Measurements from ENCODE around the gene KLHL36. TPM values are rescaled to one million over a fixed set of nuclear protein-coding genes. Genes with fewer than 3 reads are reported as not detected.

Gene KLHL36
- 10 to 100 TPM; 43.4 to 70.7 (median 67.2) TPM for total RNA-seq

DNA sequence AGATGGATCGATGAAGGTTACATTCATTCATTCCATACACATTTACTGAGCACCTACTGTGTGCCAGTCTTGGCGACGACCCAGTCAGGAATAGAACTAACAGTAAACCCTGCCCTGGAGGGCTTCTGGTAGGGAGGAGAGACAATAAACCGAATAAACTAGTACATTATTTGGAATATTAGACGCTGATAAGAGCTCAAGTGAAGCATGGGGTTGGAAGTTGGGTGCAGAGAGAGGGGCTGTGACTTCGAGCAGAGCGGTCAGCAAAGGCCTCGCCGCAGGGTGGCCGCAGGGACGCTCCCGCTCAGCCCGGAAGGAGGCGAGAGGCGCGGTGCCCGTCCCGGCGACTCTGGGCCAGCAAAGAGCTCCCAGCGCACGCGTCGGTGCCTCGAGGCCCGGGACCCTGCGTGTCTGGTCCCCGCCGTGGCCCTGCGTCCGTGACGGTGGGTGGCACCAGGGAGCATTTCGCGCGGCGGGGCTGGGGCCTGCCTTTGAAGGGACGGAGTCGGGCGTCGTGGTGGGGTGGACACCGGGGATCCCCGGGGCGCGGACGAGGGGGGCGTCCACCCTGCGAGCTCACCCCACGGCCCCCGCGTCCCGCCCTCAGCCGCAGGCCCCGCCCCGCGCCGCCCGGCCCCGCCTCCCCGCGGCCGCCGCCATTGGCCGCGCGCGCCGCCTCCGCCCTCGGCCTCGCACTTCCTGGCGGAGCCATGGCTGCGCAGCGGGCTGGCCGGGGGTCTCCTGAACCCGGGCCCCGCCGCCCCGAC lies at the start of gene KLHL36:
TSS of gene KLHL36 (plus strand) at position 684 of the 767 bp plus-strand sequence. CDS start 2,357 bp downstream, outside the sequence.
- H3K4me1 ChIP-seq: peaks cover 34% of the 10 kb centered on the region
- TF ChIP-seq POLR2A (IDR thresholded peaks at IDR 0.05) (peak in 1 of 2 donors; percentile 37), EP300 (IDR thresholded peaks at IDR 0.05) (no peak), POLR2AphosphoS5 (IDR thresholded peaks at IDR 0.05) (no peak)
- TF ChIP-seq, protein P1, sequence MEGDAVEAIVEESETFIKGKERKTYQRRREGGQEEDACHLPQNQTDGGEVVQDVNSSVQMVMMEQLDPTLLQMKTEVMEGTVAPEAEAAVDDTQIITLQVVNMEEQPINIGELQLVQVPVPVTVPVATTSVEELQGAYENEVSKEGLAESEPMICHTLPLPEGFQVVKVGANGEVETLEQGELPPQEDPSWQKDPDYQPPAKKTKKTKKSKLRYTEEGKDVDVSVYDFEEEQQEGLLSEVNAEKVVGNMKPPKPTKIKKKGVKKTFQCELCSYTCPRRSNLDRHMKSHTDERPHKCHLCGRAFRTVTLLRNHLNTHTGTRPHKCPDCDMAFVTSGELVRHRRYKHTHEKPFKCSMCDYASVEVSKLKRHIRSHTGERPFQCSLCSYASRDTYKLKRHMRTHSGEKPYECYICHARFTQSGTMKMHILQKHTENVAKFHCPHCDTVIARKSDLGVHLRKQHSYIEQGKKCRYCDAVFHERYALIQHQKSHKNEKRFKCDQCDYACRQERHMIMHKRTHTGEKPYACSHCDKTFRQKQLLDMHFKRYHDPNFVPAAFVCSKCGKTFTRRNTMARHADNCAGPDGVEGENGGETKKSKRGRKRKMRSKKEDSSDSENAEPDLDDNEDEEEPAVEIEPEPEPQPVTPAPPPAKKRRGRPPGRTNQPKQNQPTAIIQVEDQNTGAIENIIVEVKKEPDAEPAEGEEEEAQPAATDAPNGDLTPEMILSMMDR (IDR thresholded peaks at IDR 0.05): no peak
- WGBS: 11% methylated on average over 32 of the region's 77 CpGs
- peaks cover 15% of the 10 kb centered on the region for H3K36me3 ChIP-seq
- H3K27ac ChIP-seq: peak within 1 kb of the TSS; percentile 92
- peak within 1 kb of the TSS; percentile 94 for H3K4me3 ChIP-seq
- DNase-seq (ENCODE audit: low spot score in 2 of 2): peak in 1 of 2 donors; percentile 84
- no peaks in the 10 kb centered on the region for H3K27me3 ChIP-seq
- H3K9me3 ChIP-seq: no peaks in the 10 kb centered on the region

DNA sequence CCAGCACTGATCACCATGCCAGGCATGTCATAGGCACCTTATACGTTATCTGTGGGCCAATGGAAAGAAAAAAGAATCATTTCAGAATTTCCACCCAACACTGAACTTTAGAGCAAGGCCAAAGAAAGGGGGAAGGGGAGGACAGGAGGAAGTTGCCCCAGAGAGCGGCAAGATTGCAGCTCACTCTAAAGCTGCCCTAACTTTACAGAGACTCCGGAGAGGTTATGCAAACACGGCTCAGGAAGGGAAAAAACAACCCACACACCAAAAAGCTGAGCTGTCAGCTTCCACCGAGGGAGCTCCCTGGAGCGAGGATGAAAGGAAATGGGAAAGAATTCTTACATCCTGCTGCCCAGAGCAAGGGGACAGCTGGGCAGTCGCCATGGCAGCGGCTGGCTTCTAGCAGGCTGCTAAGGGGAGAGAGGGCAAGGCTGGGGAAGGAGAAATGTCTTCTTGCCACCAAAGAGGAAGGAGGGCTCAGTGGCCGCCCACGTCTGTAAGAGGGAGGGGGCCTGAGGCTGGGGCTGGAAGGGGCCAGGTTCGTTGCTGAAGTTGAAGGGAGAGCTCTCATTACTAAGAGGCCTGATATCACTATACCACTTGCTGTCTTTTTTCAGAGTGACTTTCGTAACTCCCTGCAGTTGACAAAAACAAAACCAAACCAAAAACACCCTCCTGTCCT lies 48.6 kb upstream of the KLHL36 start:
- no peak overlapping the region for H3K4me3 ChIP-seq

DNA sequence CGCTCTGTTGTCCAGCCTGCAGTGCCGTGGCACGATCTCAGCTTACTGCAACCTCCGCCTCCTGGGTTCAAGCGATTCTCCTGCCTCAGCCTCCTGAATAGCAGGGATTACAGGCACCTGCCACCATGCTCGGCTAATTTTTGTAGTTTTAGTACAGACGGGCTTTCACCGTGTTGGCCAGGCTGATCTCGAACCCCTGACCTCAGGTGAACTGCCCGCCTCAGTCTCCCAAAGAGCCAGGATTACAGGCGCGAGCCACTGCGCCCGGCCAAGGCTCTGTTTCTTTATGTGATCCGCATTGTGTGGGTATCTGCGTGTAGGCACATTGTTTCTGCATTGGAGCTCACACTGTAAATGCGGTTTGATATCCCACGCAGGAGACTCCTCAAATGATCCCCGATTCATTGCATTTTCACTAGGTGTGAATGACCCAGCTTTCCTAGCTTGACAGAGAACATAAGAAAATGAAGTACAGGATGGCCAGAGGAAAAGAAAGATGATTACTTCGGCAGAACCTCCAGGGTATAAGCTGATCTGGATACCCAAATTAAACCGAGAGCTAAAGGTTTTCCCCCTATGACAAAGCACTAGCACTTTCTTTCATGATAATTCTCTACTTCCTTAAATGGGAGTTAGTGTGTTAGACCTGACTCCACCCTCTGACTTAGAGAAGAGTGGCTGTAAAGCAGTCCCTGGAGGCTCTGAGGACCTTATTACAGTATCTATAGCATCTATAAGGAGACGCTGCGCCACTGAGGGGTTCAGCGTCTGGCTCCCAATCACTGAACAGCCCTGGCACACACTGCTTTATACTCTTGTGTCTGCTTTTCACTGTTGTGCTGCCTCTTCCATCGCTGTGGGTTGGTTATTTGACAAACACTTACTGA lies 47.7 kb upstream of the KLHL36 start:
- no peak for DNase-seq (ENCODE audit: low spot score in 2 of 2)
- 83% methylated on average over 25 of the region's 25 CpGs for WGBS
- H3K36me3 ChIP-seq: no peaks in the 10 kb centered on the region
- peaks cover 63% of the 10 kb centered on the region for H3K4me1 ChIP-seq
- peak overlapping the region; percentile 78 for H3K27ac ChIP-seq
- H3K27me3 ChIP-seq: no peaks in the 10 kb centered on the region
- no peaks in the 10 kb centered on the region for H3K9me3 ChIP-seq
- H3K4me3 ChIP-seq: no peak overlapping the region
- TF ChIP-seq EP300 (IDR thresholded peaks at IDR 0.05) (no peak), POLR2A (IDR thresholded peaks at IDR 0.05) (no peak), POLR2AphosphoS5 (IDR thresholded peaks at IDR 0.05) (no peak)
- TF ChIP-seq, protein P1 (IDR thresholded peaks at IDR 0.05): no peak

More for the DNA sequence above, 48.6 kb upstream of the KLHL36 start:
- no peaks in the 10 kb centered on the region for H3K27me3 ChIP-seq
- peak overlapping the region; percentile 78 for H3K27ac ChIP-seq
- TF ChIP-seq, protein P1 (IDR thresholded peaks at IDR 0.05): no peak
- TF ChIP-seq POLR2AphosphoS5 (IDR thresholded peaks at IDR 0.05): peak in 1 of 3 donors; percentile 29
- TF ChIP-seq POLR2A (IDR thresholded peaks at IDR 0.05): peak in 1 of 2 donors; percentile 14
- TF ChIP-seq EP300 (IDR thresholded peaks at IDR 0.05): no peak
- no peak for DNase-seq (ENCODE audit: low spot score in 2 of 2)
- peaks cover 63% of the 10 kb centered on the region for H3K4me1 ChIP-seq
- no peaks in the 10 kb centered on the region for H3K36me3 ChIP-seq
- no peaks in the 10 kb centered on the region for H3K9me3 ChIP-seq
- WGBS: 40% methylated on average over 12 of the region's 12 CpGs

DNA sequence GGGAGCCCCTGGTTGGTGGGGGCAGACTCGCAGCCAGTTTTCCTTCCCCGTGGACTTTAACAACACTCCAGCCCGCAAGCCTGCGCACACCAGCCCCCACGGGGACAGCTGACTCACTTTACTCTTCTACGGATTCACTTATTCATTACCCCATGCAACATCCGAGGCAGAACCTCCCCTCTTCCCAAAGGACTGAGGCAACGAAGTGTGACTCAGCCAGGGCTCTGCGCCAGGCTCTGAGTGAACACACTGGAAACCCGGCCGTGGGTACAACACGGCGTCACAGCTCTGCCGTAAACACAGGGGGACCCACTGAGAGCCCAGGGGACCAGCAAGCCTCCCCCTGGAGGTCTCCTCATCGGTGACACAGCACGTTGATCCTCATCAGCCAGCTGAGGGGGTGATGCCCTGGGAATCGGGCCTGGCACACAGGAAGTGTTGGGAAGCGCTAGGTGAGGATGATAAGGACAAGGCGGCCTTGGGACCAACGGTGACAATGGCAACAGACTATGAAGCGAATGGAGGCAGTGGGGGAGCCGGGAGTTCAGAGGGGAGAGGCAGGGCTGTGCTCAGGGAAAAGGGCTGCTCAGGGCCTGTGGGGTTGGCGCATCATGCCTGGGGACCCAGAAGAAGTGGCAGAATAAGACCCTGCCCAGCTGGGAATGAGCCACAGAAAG lies 45.0 kb upstream of the KLHL36 start:
- H3K27me3 ChIP-seq: no peaks in the 10 kb centered on the region
- peak overlapping the region; percentile 10 for H3K4me3 ChIP-seq
- H3K4me1 ChIP-seq: peaks cover 51% of the 10 kb centered on the region
- no peaks in the 10 kb centered on the region for H3K36me3 ChIP-seq
- peak overlapping the region; percentile 60 for H3K27ac ChIP-seq
- peak; percentile 89 to 91 for DNase-seq (ENCODE audit: low spot score in 2 of 2)
- 57% methylated on average over 23 of the region's 23 CpGs for WGBS
- TF ChIP-seq, protein P1 (IDR thresholded peaks at IDR 0.05): no peak
- TF ChIP-seq POLR2AphosphoS5 (IDR thresholded peaks at IDR 0.05) (no peak), POLR2A (IDR thresholded peaks at IDR 0.05) (no peak), EP300 (IDR thresholded peaks at IDR 0.05) (no peak)
- no peaks in the 10 kb centered on the region for H3K9me3 ChIP-seq

Measured in suprapubic skin (tissue), 4 donors.